ENCODE measurements around the gene NUDC. TPM values are rescaled to one million over a fixed set of nuclear protein-coding genes. Genes with fewer than 3 reads are reported as not detected.
A peak's percentile ranks its signal among the peaks of the same experiment; 100 is the strongest.

The NUDC gene
- total and polyA plus RNA-seq, 2 of the 13 experiments (the other 11 are each of a cell fraction or from before 2014, with no cell fraction given): 34.7 to 104 TPM

- TF ChIP-seq, protein P1, sequence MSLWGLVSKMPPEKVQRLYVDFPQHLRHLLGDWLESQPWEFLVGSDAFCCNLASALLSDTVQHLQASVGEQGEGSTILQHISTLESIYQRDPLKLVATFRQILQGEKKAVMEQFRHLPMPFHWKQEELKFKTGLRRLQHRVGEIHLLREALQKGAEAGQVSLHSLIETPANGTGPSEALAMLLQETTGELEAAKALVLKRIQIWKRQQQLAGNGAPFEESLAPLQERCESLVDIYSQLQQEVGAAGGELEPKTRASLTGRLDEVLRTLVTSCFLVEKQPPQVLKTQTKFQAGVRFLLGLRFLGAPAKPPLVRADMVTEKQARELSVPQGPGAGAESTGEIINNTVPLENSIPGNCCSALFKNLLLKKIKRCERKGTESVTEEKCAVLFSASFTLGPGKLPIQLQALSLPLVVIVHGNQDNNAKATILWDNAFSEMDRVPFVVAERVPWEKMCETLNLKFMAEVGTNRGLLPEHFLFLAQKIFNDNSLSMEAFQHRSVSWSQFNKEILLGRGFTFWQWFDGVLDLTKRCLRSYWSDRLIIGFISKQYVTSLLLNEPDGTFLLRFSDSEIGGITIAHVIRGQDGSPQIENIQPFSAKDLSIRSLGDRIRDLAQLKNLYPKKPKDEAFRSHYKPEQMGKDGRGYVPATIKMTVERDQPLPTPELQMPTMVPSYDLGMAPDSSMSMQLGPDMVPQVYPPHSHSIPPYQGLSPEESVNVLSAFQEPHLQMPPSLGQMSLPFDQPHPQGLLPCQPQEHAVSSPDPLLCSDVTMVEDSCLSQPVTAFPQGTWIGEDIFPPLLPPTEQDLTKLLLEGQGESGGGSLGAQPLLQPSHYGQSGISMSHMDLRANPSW (CRISPR knock-in tag; IDR thresholded peaks at IDR 0.05; ENCODE audit: borderline replicate concordance): no peak
- TF ChIP-seq, protein P2, sequence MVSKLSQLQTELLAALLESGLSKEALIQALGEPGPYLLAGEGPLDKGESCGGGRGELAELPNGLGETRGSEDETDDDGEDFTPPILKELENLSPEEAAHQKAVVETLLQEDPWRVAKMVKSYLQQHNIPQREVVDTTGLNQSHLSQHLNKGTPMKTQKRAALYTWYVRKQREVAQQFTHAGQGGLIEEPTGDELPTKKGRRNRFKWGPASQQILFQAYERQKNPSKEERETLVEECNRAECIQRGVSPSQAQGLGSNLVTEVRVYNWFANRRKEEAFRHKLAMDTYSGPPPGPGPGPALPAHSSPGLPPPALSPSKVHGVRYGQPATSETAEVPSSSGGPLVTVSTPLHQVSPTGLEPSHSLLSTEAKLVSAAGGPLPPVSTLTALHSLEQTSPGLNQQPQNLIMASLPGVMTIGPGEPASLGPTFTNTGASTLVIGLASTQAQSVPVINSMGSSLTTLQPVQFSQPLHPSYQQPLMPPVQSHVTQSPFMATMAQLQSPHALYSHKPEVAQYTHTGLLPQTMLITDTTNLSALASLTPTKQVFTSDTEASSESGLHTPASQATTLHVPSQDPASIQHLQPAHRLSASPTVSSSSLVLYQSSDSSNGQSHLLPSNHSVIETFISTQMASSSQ (IDR thresholded peaks at IDR 0.05; ENCODE audit: low read depth): no peak
- TF ChIP-seq, protein P2 (CRISPR knock-in tag; IDR thresholded peaks at IDR 0.05; ENCODE audit: borderline replicate concordance): peak; percentile 28; the same call in 1 of the 2 replicates
- TF ChIP-seq MTERF4 (CRISPR knock-in tag; IDR thresholded peaks at IDR 0.05) (no peak; the same call in 1 of the 2 replicates), SRY (CRISPR knock-in tag; IDR thresholded peaks at IDR 0.05) (peak; percentile 69), NFYC (CRISPR knock-in tag; IDR thresholded peaks at IDR 0.05) (peak; percentile 94), ZFP1 (CRISPR knock-in tag; IDR thresholded peaks at IDR 0.05) (no peak; the same call in 1 of the 2 replicates), RFXAP (CRISPR knock-in tag; IDR thresholded peaks at IDR 0.05; ENCODE audit: borderline replicate concordance) (no peak; the same call in 1 of the 2 replicates), ZNF354B (CRISPR knock-in tag; IDR thresholded peaks at IDR 0.05) (0 out of 2 replicates have a peak, but pooled peaks have one; percentile 78), SYNCRIP (IDR thresholded peaks at IDR 0.05; ENCODE audit: insufficient read depth, low read depth, low read length) (no peak), NFE2L1 (CRISPR knock-in tag; IDR thresholded peaks at IDR 0.05; ENCODE audit: borderline replicate concordance) (no peak), HOXD1 (CRISPR knock-in tag; IDR thresholded peaks at IDR 0.05) (peak; percentile 75), ZNF747 (CRISPR knock-in tag; IDR thresholded peaks at IDR 0.05; ENCODE audit: borderline replicate concordance) (peak; percentile 21; the same call in 1 of the 2 replicates), RAD51 (IDR thresholded peaks at IDR 0.05; ENCODE audit: borderline replicate concordance) (no peak), ZMYM3 (CRISPR knock-in tag; IDR thresholded peaks at IDR 0.05) (no peak), SP2 (CRISPR knock-in tag; IDR thresholded peaks at IDR 0.05) (peak; percentile 97), NCOR1 (IDR thresholded peaks at IDR 0.05; ENCODE audit: borderline replicate concordance, low read length) (peak; percentile 24; the same call in 1 of the 2 replicates), IRF9 (CRISPR knock-in tag; IDR thresholded peaks at IDR 0.05; ENCODE audit: borderline replicate concordance) (peak; percentile 88; the same call in 1 of the 2 replicates)
- TF ChIP-seq, protein P3, sequence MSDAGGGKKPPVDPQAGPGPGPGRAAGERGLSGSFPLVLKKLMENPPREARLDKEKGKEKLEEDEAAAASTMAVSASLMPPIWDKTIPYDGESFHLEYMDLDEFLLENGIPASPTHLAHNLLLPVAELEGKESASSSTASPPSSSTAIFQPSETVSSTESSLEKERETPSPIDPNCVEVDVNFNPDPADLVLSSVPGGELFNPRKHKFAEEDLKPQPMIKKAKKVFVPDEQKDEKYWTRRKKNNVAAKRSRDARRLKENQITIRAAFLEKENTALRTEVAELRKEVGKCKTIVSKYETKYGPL (CRISPR knock-in tag; IDR thresholded peaks at IDR 0.05): no peak
Measured at GRCh38 chr1:26921540-26922430, at the start of gene NUDC (continued).

Data from HepG2 (cell line).